Measurements from ENCODE around the gene BBOX1.

DNA sequence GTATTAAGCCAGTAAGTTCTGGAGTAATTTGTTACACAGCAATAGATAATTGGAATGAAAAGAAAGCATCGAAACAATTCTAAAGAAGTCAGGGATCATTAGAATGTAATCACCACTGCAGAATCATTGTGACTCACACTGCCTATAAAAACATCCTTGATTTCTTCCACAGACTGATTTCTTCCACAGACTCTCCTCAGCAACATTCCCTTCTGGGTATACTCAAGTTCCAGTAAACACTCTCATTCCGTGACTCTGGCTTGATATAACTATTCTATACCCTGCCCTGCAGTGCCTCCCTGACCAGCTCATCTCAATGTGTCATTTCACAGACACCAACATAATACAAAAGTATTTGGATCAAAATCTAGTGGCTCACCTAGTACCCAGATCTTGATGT lies 120.5 kb downstream of the BBOX1 start:
- no peak for TF ChIP-seq POLR2A (IDR thresholded peaks at IDR 0.05; ENCODE audit: extremely low read depth, insufficient read length)
- no peak for TF ChIP-seq CTCF (IDR thresholded peaks at IDR 0.05; ENCODE audit: low read depth, low read length)
- no peak for TF ChIP-seq MYC (IDR thresholded peaks at IDR 0.05; ENCODE audit: low read depth, low read length)

All from NB4 (cell line).